OCI-LY7 (cell line): ENCODE data around the gene TSSK6. TPM values are rescaled to one million over a fixed set of nuclear protein-coding genes. Genes with fewer than 3 reads are reported as not detected.

Experiments used
- BruUV-seq: library from RNA; stranded (reverse); fragments of 400-500 nt; replicated peaks from 2 replicates; lab custom pipeline; 2021; lab: Mats Ljungman, UMichigan
- CTCF ChIA-PET: fragments of 300-600 bp; sonication (Branson Sonifier 250); formaldehyde crosslinking; loops from one replicate; lab custom pipeline; 2022; ENCODE audit warnings: antibody characterized with exemption; ENCODE audit not compliant: unreplicated experiment; lab: Charles Lee
- POLR2A ChIA-PET: fragments of 300-600 bp; sonication (Branson Sonifier 250); formaldehyde crosslinking; loops from one replicate; lab custom pipeline; 2022; ENCODE audit warnings: antibody characterized with exemption; lab: Charles Lee
- DNase-seq: peaks from one replicate; pipeline ENCODE4 v3.0.0-alpha.2; 2015; ENCODE audit warnings: low spot score
- H2AFZ ChIP-seq: fragments of 200-600 bp; sonication (generic), shearing (Covaris generic); 2 replicates; pipeline ENCODE4 v1.6.1; 2014; ENCODE audit warnings: mild to moderate bottlenecking, antibody characterized with exemption, low read length, moderate library complexity
- H3K27ac ChIP-seq: fragments of 200-600 bp; sonication (generic); 2 replicates; pipeline ENCODE4 v1.5.1; 2014; ENCODE audit warnings: mixed run types, low read depth, mild to moderate bottlenecking, moderate library complexity, low read length, inconsistent platforms; ENCODE audit not compliant: poor library complexity, severe bottlenecking
- H3K36me3 ChIP-seq: fragments of 200-600 bp; sonication (generic); 2 replicates; pipeline ENCODE4 v1.6.1; 2014; ENCODE audit warnings: mild to moderate bottlenecking, antibody characterized with exemption, low read length, moderate library complexity, mixed read lengths; ENCODE audit not compliant: insufficient read depth
- H3K4me1 ChIP-seq: fragments of 200-600 bp; sonication (generic); 2 replicates; pipeline ENCODE4 v1.5.1; 2014; ENCODE audit warnings: mild to moderate bottlenecking, low read length; ENCODE audit not compliant: insufficient read depth, poor library complexity, severe bottlenecking
- H3K4me2 ChIP-seq: fragments of 200-600 bp; sonication (generic); 2 replicates; pipeline ENCODE4 v1.6.1; 2014; ENCODE audit warnings: mild to moderate bottlenecking, low read length
- H3K4me3 ChIP-seq: fragments of 200-600 bp; sonication (generic); 2 replicates; pipeline ENCODE4 v1.5.1; 2014; ENCODE audit warnings: mild to moderate bottlenecking, low read depth, low read length; ENCODE audit not compliant: poor library complexity, severe bottlenecking
- H3K79me2 ChIP-seq: fragments of 200-600 bp; sonication (generic); 2 replicates; pipeline ENCODE4 v1.6.1; 2016; ENCODE audit warnings: low read depth, mild to moderate bottlenecking, low read length, moderate library complexity, mixed read lengths; ENCODE audit not compliant: insufficient read depth
- H3K9me2 ChIP-seq: fragments of 200-600 bp; sonication (generic); 2 replicates; pipeline ENCODE4 v1.6.1; 2016; ENCODE audit warnings: mild to moderate bottlenecking, low read length, mixed read lengths; ENCODE audit not compliant: insufficient read depth
- H3K9me3 ChIP-seq: fragments of 200-600 bp; sonication (generic); 2 replicates; pipeline ENCODE4 v1.6.1; 2014; ENCODE audit warnings: mild to moderate bottlenecking, mixed run types, low read length, mixed read lengths
- H4K20me1 ChIP-seq: fragments of 200-600 bp; sonication (generic); 2 replicates; pipeline ENCODE4 v1.6.1; 2014; ENCODE audit warnings: mild to moderate bottlenecking, antibody characterized with exemption, low read length, moderate library complexity, mixed read lengths; ENCODE audit not compliant: insufficient read depth
- CTCF ChIP-seq: fragments of 200-600 bp; sonication (generic); conservative IDR thresholded peaks from 2 replicates; pipeline ENCODE4 v1.5.1; 2014; ENCODE audit warnings: mild to moderate bottlenecking, antibody characterized with exemption, low read length, moderate library complexity, mixed read lengths
- EZH2phosphoT487 ChIP-seq: fragments of 200-600 bp; sonication (generic); IDR thresholded peaks from 2 replicates; pipeline ENCODE4 v1.6.1; 2018; ENCODE audit warnings: low read depth, borderline replicate concordance, mild to moderate bottlenecking, mixed run types, antibody characterized with exemption, low read length, moderate library complexity, mixed read lengths
- intact Hi-C: fragments of 100-400 bp; cut with micrococcal nuclease; formaldehyde crosslinking; loops from one replicate; pipeline ENCODE4 v1.10.0; 2022; ENCODE audit not compliant: unreplicated experiment
- total RNA-seq, 2 experiments: library from RNA; depleted of rRNA in 1 of 2; stranded (reverse); fragments of >200 nt in 1 of 2; shearing (Covaris generic) in 1 of 2; gene quantifications; 2 replicates each; pipeline ENCODE4 v1.2.3, GENCODE V29; 2014 to 2022

The TSSK6 gene
- total RNA-seq, 2 experiments from 2014 or later, result 6.4 to 10.5 TPM

- no peak for DNase-seq
- Histone ChIP-seq H3K36me3 (peaks cover 18% of the 10 kb centered on the region; the same call in 1 of the 2 replicates), H3K4me2 (no peak overlapping the region), H3K9me2 (no peaks in the 10 kb centered on the region), H4K20me1 (no peaks in the 10 kb centered on the region), H3K4me1 (peaks cover 8% of the 10 kb centered on the region), H3K27ac (no peak overlapping the region), H2AFZ (no peak overlapping the region), H3K9me3 (no peaks in the 10 kb centered on the region), H3K79me2 (no peaks in the 10 kb centered on the region), H3K4me3 (no peak overlapping the region)
- intact Hi-C loops, result loop anchor here (10.0 kb wide), 1 partner anchor 210 kb away; no protein-coding TSS in a partner anchor
- BruUV-seq, result no TSS peak
- CTCF ChIA-PET, result no interaction called here
- POLR2A ChIA-PET, result interaction anchor here (0.7 kb wide), 2 partner anchors 498 to 1628 kb away, joined by 3 read pairs; no protein-coding TSS in a partner anchor
- TF ChIP-seq EZH2phosphoT487 (no peak), CTCF (no peak)
Observed at GRCh38 chr19:19534556-19535265, 19.4 kb upstream of the TSSK6 start.

GRCh38 chr19:19533841-19534240, 18.5 kb upstream of the TSSK6 start:
- intact Hi-C loops, result loop anchor here (10.0 kb wide), 1 partner anchor 211 kb away; no protein-coding TSS in a partner anchor
- Histone ChIP-seq H3K9me3 (no peaks in the 10 kb centered on the region), H3K79me2 (no peaks in the 10 kb centered on the region), H4K20me1 (no peaks in the 10 kb centered on the region), H3K36me3 (peaks cover 26% of the 10 kb centered on the region; the same call in 1 of the 2 replicates), H3K4me3 (no peak overlapping the region), H3K4me1 (peaks cover 8% of the 10 kb centered on the region), H3K9me2 (no peaks in the 10 kb centered on the region), H3K4me2 (no peak overlapping the region), H2AFZ (no peak overlapping the region), H3K27ac (no peak overlapping the region)
- ChIA-PET POLR2A (no interaction called here), CTCF (no interaction called here)
- BruUV-seq, result no TSS peak
- TF ChIP-seq EZH2phosphoT487 (no peak), CTCF (no peak)
- no peak for DNase-seq
